HL-60 (cell line): ENCODE results near the gene PABPC3.

Experiments
- CTCF ChIP-seq: IDR thresholded peaks from one replicate; pipeline ENCODE4 v1.5.1; 2011; ENCODE audit warnings: low read length, control low read depth, inconsistent platforms; ENCODE audit not compliant: insufficient read depth
- GABPA ChIP-seq: IDR thresholded peaks from 2 replicates; pipeline ENCODE4 v1.6.1; 2012; ENCODE audit warnings: low read depth
- POLR2AphosphoS5 ChIP-seq: IDR thresholded peaks from 2 replicates; pipeline ENCODE4 v1.6.1; 2012; ENCODE audit warnings: low read depth
- REST ChIP-seq: IDR thresholded peaks from 2 replicates; pipeline ENCODE4 v1.6.1; 2012; ENCODE audit warnings: low read depth; ENCODE audit not compliant: insufficient replicate concordance
- SPI1 ChIP-seq: IDR thresholded peaks from 2 replicates; pipeline ENCODE4 v1.6.1; 2012; ENCODE audit warnings: low read depth, mild to moderate bottlenecking, borderline replicate concordance

- no peak for TF ChIP-seq SPI1
- no peak for TF ChIP-seq CTCF
- TF ChIP-seq GABPA: no peak
- no peak for TF ChIP-seq POLR2AphosphoS5
- TF ChIP-seq REST: no peak
Measured at GRCh38 chr13:25059958-25060357, 36.0 kb upstream of the PABPC3 start.
